Mesendoderm (in vitro differentiated cells): ENCODE data around the gene TRPM8.

Experiments used
- DNase-seq: peaks from one replicate; pipeline ENCODE4 v3.0.0; 2013
- H2AK5ac ChIP-seq: 2 replicates; pipeline ENCODE4 v1.6.1; 2013; ENCODE audit warnings: low read length, inconsistent platforms
- H2BK120ac ChIP-seq: 2 replicates; pipeline ENCODE4 v1.6.1; 2013; ENCODE audit warnings: low read depth, mild to moderate bottlenecking, low read length, moderate library complexity, mixed read lengths
- H2BK15ac ChIP-seq: replicated peaks from 2 replicates; pipeline ENCODE4 v1.6.1; 2013; ENCODE audit warnings: low read depth, mild to moderate bottlenecking, moderate library complexity
- H2BK5ac ChIP-seq: 2 replicates; pipeline ENCODE4 v1.6.1; 2013; ENCODE audit warnings: low read length, inconsistent platforms
- H3K18ac ChIP-seq: 2 replicates; pipeline ENCODE4 v1.6.1; 2013; ENCODE audit warnings: mild to moderate bottlenecking, low read length, mixed read lengths
- H3K23ac ChIP-seq: one replicate; pipeline ENCODE4 v1.6.1; 2013; ENCODE audit warnings: low read length
- H3K27ac ChIP-seq: 2 replicates; pipeline ENCODE4 v1.5.1; 2013; ENCODE audit warnings: low read depth, mild to moderate bottlenecking, inconsistent platforms, low read length, moderate library complexity
- H3K27me3 ChIP-seq: 2 replicates; pipeline ENCODE4 v1.6.1; 2013; ENCODE audit warnings: low read length, control low read depth, mild to moderate bottlenecking, inconsistent platforms; ENCODE audit not compliant: insufficient read depth, poor library complexity
- H3K36me3 ChIP-seq: 2 replicates; pipeline ENCODE4 v1.6.1; 2013; ENCODE audit warnings: low read length, inconsistent platforms; ENCODE audit not compliant: control insufficient read depth, insufficient read depth
- H3K4ac ChIP-seq: one replicate; pipeline ENCODE4 v1.6.1; 2013; ENCODE audit warnings: low read depth, mild to moderate bottlenecking, low read length, moderate library complexity
- H3K4me1 ChIP-seq: 2 replicates; pipeline ENCODE4 v1.6.1; 2013; ENCODE audit warnings: low read depth, low read length, inconsistent platforms; ENCODE audit not compliant: control insufficient read depth
- H3K4me2 ChIP-seq: 2 replicates; pipeline ENCODE4 v1.6.1; 2013; ENCODE audit warnings: low read length
- H3K4me3 ChIP-seq: 2 replicates; pipeline ENCODE4 v1.5.1; 2013; ENCODE audit warnings: mild to moderate bottlenecking, low read length
- H3K56ac ChIP-seq: one replicate; pipeline ENCODE4 v1.6.1; 2013; ENCODE audit warnings: low read length
- H3K79me1 ChIP-seq: 2 replicates; pipeline ENCODE4 v1.6.1; 2013; ENCODE audit warnings: low read length, inconsistent platforms
- H3K79me2 ChIP-seq: 2 replicates; pipeline ENCODE4 v1.6.1; 2013; ENCODE audit warnings: mild to moderate bottlenecking, low read length; ENCODE audit not compliant: control insufficient read depth, insufficient read depth
- H3K9ac ChIP-seq: 2 replicates; pipeline ENCODE4 v1.6.1; 2013; ENCODE audit warnings: low read length, inconsistent platforms
- H4K5ac ChIP-seq: one replicate; pipeline ENCODE4 v1.6.1; 2013; ENCODE audit warnings: low read length
- H4K8ac ChIP-seq: one replicate; pipeline ENCODE4 v1.6.1; 2013; ENCODE audit warnings: low read depth, mild to moderate bottlenecking, control low read depth, low read length, moderate library complexity
- WGBS: extraction: QIAGEN DNeasy Blood & Tissue Kit; methylation state at CpG from one replicate; pipeline ENCODE4 v1.1.7; 2013; ENCODE audit warnings: low lambda C conversion rate, missing lambda C conversion rate; ENCODE audit not compliant: insufficient coverage; ENCODE audit errors: extremely low coverage; 5-methylcytosine and 5-hydroxymethylcytosine counted together

TRPM8 gene

GRCh38 chr2:233976690-233977294 is 59.6 kb downstream of the TRPM8 start:
- Histone ChIP-seq H3K9ac (no peak overlapping the region), H2BK15ac (no peak overlapping the region), H4K5ac (no peak overlapping the region), H3K4me1 (peaks cover 1% of the 10 kb centered on the region), H3K56ac (no peak overlapping the region), H3K36me3 (no peaks in the 10 kb centered on the region), H2BK5ac (no peak overlapping the region), H3K4ac (no peak overlapping the region), H2BK120ac (no peak overlapping the region), H3K23ac (no peak overlapping the region), H3K18ac (no peak overlapping the region), H3K79me1 (no peaks in the 10 kb centered on the region), H3K27ac (no peak overlapping the region), H3K4me3 (no peak overlapping the region), H2AK5ac (no peak overlapping the region), H3K27me3 (no peaks in the 10 kb centered on the region), H3K79me2 (no peaks in the 10 kb centered on the region), H4K8ac (no peak overlapping the region), H3K4me2 (no peak overlapping the region)
- DNase-seq = peak; percentile 73
- no CpG with 5 or more reads among the region's 8 CpGs for WGBS

DNA sequence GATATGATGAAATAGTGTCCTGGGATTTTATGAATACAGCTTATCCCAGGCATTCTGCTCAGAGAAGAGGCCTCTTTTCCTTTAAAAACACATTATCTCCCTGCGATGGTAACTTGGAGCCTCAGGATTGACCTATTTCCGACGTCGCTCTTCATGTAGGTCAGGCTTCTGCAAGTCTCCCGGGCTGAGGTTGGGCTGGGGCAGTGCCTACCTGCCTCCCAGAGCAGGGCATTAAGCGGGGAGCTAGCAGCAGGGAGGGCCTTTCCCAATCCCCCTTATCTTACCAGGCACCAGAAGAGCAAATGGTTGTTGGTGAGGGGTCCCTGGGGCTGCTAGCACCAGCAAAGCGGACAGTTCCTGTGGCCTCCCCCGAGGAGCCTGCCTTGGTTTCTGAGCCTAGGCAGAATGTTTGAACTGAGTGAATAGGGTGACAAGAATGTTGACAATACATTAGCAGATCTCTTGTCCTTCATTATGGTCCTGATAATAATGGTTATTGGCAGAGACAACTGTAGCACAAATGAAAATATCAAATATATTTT is 60.2 kb downstream of the TRPM8 start:
- Histone ChIP-seq H3K4me2 (no peak overlapping the region), H2BK15ac (no peak overlapping the region), H4K5ac (no peak overlapping the region), H3K9ac (no peak overlapping the region), H3K56ac (no peak overlapping the region), H3K23ac (no peak overlapping the region), H3K4ac (no peak overlapping the region), H3K27me3 (no peaks in the 10 kb centered on the region), H3K4me3 (no peak overlapping the region), H3K79me2 (no peaks in the 10 kb centered on the region), H3K79me1 (no peaks in the 10 kb centered on the region), H3K4me1 (peaks cover 1% of the 10 kb centered on the region), H3K27ac (no peak overlapping the region), H2BK120ac (no peak overlapping the region), H2BK5ac (no peak overlapping the region), H3K18ac (no peak overlapping the region), H2AK5ac (no peak overlapping the region), H4K8ac (no peak overlapping the region), H3K36me3 (no peaks in the 10 kb centered on the region)
- no CpG with 5 or more reads among the region's 8 CpGs for WGBS
- peak; percentile 52 for DNase-seq

DNA sequence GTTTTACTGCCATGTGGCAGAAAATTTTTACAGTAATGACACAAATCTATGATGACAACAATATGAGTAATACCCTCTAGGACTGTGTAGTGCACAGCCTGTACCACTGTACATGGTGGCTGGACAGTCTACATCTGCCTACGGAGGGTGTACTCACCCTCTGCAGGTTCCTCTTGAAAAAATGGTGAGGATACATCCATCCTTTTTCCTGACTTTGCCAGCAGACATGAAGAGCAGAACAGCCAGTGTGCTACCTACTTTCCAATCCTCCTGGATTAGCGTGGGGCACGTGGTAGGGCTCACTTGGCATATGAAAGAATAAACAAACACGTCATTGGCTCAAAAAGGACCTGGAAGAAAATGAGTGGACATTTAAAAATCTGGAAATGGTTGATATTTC is 62.6 kb downstream of the TRPM8 start:
- no peak overlapping the region for H3K56ac ChIP-seq
- H2AK5ac ChIP-seq = no peak overlapping the region
- H3K79me1 ChIP-seq = no peaks in the 10 kb centered on the region
- H3K23ac ChIP-seq = no peak overlapping the region
- no peaks in the 10 kb centered on the region for H3K27me3 ChIP-seq
- H2BK5ac ChIP-seq = no peak overlapping the region
- H3K4me2 ChIP-seq = no peak overlapping the region
- no CpG with 5 or more reads among the region's 4 CpGs for WGBS
- H3K18ac ChIP-seq = no peak overlapping the region
- no peaks in the 10 kb centered on the region for H3K79me2 ChIP-seq
- H3K4me1 ChIP-seq = peaks cover 1% of the 10 kb centered on the region
- no peak overlapping the region for H3K9ac ChIP-seq
- no peak overlapping the region for H3K27ac ChIP-seq
- no peak for DNase-seq
- H3K36me3 ChIP-seq = no peaks in the 10 kb centered on the region
- H4K8ac ChIP-seq = no peak overlapping the region
- no peak overlapping the region for H2BK15ac ChIP-seq
- no peak overlapping the region for H4K5ac ChIP-seq
- no peak overlapping the region for H3K4ac ChIP-seq
- H2BK120ac ChIP-seq = no peak overlapping the region
- no peak overlapping the region for H3K4me3 ChIP-seq

GRCh38 chr2:233980955-233981561 is 63.9 kb downstream of the TRPM8 start:
- no peak for DNase-seq
- Histone ChIP-seq H3K4me3 (no peak overlapping the region), H3K79me2 (no peaks in the 10 kb centered on the region), H3K56ac (no peak overlapping the region), H3K9ac (no peak overlapping the region), H3K4me1 (peaks cover 1% of the 10 kb centered on the region), H2AK5ac (no peak overlapping the region), H3K36me3 (no peaks in the 10 kb centered on the region), H2BK5ac (no peak overlapping the region), H3K4me2 (no peak overlapping the region), H2BK15ac (no peak overlapping the region), H2BK120ac (no peak overlapping the region), H3K27me3 (no peaks in the 10 kb centered on the region), H4K5ac (no peak overlapping the region), H3K23ac (no peak overlapping the region), H3K27ac (no peak overlapping the region), H3K79me1 (no peaks in the 10 kb centered on the region), H3K18ac (no peak overlapping the region), H4K8ac (no peak overlapping the region), H3K4ac (no peak overlapping the region)
- no CpG with 5 or more reads among the region's 5 CpGs for whole genome bisulfite sequencing

DNA sequence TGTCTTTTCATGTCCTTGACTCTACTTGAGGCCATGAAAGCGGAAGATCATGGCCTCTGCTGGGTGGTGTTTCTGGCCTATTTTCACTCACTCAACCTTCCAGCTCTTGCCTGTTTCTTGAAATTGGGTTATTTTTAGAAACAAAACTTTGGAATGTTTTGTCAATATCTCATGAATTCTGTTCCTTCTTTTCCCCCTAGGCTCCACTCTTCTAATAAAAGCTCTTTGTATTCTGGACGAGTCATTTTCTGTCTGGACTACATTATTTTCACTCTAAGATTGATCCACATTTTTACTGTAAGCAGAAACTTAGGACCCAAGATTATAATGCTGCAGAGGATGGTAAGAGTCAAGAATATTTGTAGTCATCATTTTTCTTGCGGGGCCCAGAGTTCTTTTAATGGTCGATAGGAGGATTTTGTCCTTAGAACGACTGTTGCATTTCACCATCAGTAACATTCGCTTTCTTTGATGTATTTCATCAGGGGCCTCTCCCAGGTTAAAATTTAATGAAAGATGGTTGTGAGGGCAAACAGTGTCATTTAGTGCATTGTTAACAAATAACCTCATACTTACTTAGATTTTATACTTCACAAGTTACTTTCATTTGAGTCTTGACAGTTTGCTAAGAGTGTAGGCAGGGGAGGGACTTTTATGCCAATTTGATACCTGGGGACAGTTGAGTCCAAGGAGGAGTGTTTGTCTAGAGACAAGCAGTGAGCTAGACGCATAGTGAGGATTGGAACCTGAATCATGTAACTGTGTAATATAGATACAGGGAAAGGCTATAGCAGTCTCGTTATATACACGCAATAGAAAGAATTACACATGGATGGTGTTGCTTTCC is 64.6 kb downstream of the TRPM8 start:
- Histone ChIP-seq H3K4me1 (peaks cover 1% of the 10 kb centered on the region), H2AK5ac (no peak overlapping the region), H3K27ac (no peak overlapping the region)

More for the DNA sequence above, 64.6 kb downstream of the TRPM8 start:
- no peaks in the 10 kb centered on the region for H3K79me2 ChIP-seq
- no peaks in the 10 kb centered on the region for H3K36me3 ChIP-seq
- no peak overlapping the region for H3K9ac ChIP-seq
- no peaks in the 10 kb centered on the region for H3K79me1 ChIP-seq
- no peak overlapping the region for H2BK5ac ChIP-seq
- no CpG with 5 or more reads among the region's 9 CpGs for WGBS
- no peak overlapping the region for H3K56ac ChIP-seq
- H3K4me2 ChIP-seq = no peak overlapping the region
- no peak for DNase-seq
- no peak overlapping the region for H2BK120ac ChIP-seq
- no peak overlapping the region for H3K18ac ChIP-seq
- no peak overlapping the region for H4K5ac ChIP-seq
- no peak overlapping the region for H4K8ac ChIP-seq
- H3K27me3 ChIP-seq = no peaks in the 10 kb centered on the region
- no peak overlapping the region for H3K4ac ChIP-seq
- no peak overlapping the region for H2BK15ac ChIP-seq
- no peak overlapping the region for H3K4me3 ChIP-seq
- H3K23ac ChIP-seq = no peak overlapping the region
